ENCODE measurements around the gene RNF14. TPM values are rescaled to one million over a fixed set of nuclear protein-coding genes. Genes with fewer than 3 reads are reported as not detected.

Gene RNF14
- total RNA-seq, 1 experiment from 2014 or later: 20.1 TPM

DNA sequence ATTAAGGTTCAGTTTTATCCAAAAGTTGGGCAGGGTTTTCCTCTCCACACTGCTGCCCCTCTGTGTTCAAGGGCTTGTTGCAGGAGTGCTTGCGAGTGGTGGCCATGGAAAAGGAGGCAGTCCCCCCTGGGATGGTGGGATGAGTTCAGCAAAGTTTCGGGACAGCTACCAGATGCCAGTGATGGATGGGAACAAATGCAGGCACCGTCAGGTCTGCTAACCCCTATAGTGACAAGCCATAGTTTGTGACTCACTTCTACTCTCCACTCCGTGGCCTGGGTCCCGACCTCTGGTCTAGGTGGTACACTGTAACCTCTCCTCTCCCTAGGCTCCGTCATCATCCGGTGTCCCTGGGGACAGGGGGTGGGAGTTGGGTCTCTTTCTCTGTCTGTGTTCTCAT is 3.8 kb upstream of the RNF14 start:
- H2BK20ac ChIP-seq (ENCODE audit: low read depth, low read length, poor library complexity, severe bottlenecking): no peak overlapping the region
- no peak overlapping the region for H4K5ac ChIP-seq (ENCODE audit: insufficient read length, low read depth, low read length)
- no peak overlapping the region for H3K27ac ChIP-seq (ENCODE audit: insufficient read length, low read depth, low read length)
- no peak overlapping the region for H4K8ac ChIP-seq (replicated peaks; ENCODE audit: insufficient read length, low read depth, low read length)
- H3T11ph ChIP-seq (ENCODE audit: low read length): no peak overlapping the region
- Mint-ChIP-seq H3K27me3 (ENCODE audit: low read depth) (no peaks in the 10 kb centered on the region), H3K36me3 (ENCODE audit: insufficient read depth in 1 of 3, low read depth in 3 of 3) (no peaks in the 10 kb centered on the region), H3K4me3 (no peak overlapping the region), H3K4me1 (peaks cover 23 to 26% of the 10 kb centered on the region in 2 experiments), H3K9me3 (no peaks in the 10 kb centered on the region), H3K27ac (no peak overlapping the region)
- no peak overlapping the region for H3K23ac ChIP-seq (ENCODE audit: insufficient read length, low read depth, low read length)
- no peaks in the 10 kb centered on the region for H3K79me1 ChIP-seq (ENCODE audit: insufficient read depth, low read depth, low read length, poor library complexity, severe bottlenecking)
- peaks cover 4% of the 10 kb centered on the region for H3K23me2 ChIP-seq (ENCODE audit: insufficient read length, low read depth, low read length, poor library complexity, severe bottlenecking)
- H2BK120ac ChIP-seq (ENCODE audit: low read depth, low read length, poor library complexity, severe bottlenecking): no peak overlapping the region
- no peaks in the 10 kb centered on the region for H3K9me3 ChIP-seq (ENCODE audit: control insufficient read depth, low read depth, low read length)
- no peaks in the 10 kb centered on the region for H3K27me3 ChIP-seq (ENCODE audit: insufficient read depth, low read length)
- TF ChIP-seq CTCF (conservative IDR thresholded peaks at IDR 0.05): no peak
- H3K4me2 ChIP-seq (ENCODE audit: insufficient read depth, insufficient read length, low read length): no peak overlapping the region
- H3K4ac ChIP-seq (ENCODE audit: low read depth, low read length): no peak overlapping the region
- no peak overlapping the region for H3K9ac ChIP-seq (ENCODE audit: extremely low read depth, insufficient read length, low read length)
- peaks cover 2% of the 10 kb centered on the region; the same call in 1 of the 2 replicates for H3K4me1 ChIP-seq (ENCODE audit: insufficient read depth, low read length)
- no peaks in the 10 kb centered on the region for H4K20me1 ChIP-seq (ENCODE audit: control insufficient read depth, insufficient read depth, insufficient read length)
- no peak overlapping the region for H3K14ac ChIP-seq (ENCODE audit: insufficient read depth, low read length)
- WGBS (ENCODE audit: extremely low coverage, insufficient read length, low lambda C conversion rate): no CpG with 5 or more reads among the region's 7 CpGs
- H2BK15ac ChIP-seq (ENCODE audit: low read depth, low read length): no peak overlapping the region
- no peak overlapping the region for H2BK5ac ChIP-seq (ENCODE audit: insufficient read length, low read length)
- H3K79me2 ChIP-seq (ENCODE audit: insufficient read depth, low read length): no peaks in the 10 kb centered on the region
- no peak overlapping the region for H2AK5ac ChIP-seq (ENCODE audit: insufficient read length, low read length)
- no peak overlapping the region for H2AFZ ChIP-seq (ENCODE audit: low read length)
- no peak overlapping the region for H4K91ac ChIP-seq (ENCODE audit: insufficient read length, low read depth, low read length)
- H3K56ac ChIP-seq (ENCODE audit: insufficient read length, low read depth, low read length): no peak overlapping the region
- no peak for DNase-seq
- H2BK12ac ChIP-seq (ENCODE audit: insufficient read length, low read depth, low read length): no peak overlapping the region
- no peak overlapping the region for H3K18ac ChIP-seq (ENCODE audit: insufficient read length, low read depth, low read length)
